Measurements from ENCODE around the gene TCF4. TPM values are rescaled to one million over a fixed set of nuclear protein-coding genes. Genes with fewer than 3 reads are reported as not detected.

TCF4 gene
- total RNA-seq, 2 donors from 2014 or later, result 57.7 to 66.3 TPM

GRCh38 chr18:55289048-55289447 is 298.9 kb downstream of the TCF4 start:
- Histone ChIP-seq H3K36me3 (no peaks in the 10 kb centered on the region), H3K4me3 (no peak overlapping the region), H3K9me3 (no peaks in the 10 kb centered on the region), H3K27me3 (no peaks in the 10 kb centered on the region), H3K4me1 (peaks cover 0 to 54% of the 10 kb centered on the region in 2 donors), H3K27ac (no peak overlapping the region)
- DNase-seq (ENCODE audit: low spot score), result no peak
- no peak for TF ChIP-seq CTCF (IDR thresholded peaks at IDR 0.05)

GRCh38 chr18:55287935-55288868 is 299.8 kb downstream of the TCF4 start:
- Histone ChIP-seq H3K27me3 (no peaks in the 10 kb centered on the region), H3K4me1 (peaks cover 0 to 59% of the 10 kb centered on the region in 2 donors), H3K9me3 (no peaks in the 10 kb centered on the region), H3K27ac (peak overlapping the region; percentile 9 to 28), H3K36me3 (no peaks in the 10 kb centered on the region), H3K4me3 (no peak overlapping the region)
- TF ChIP-seq CTCF (IDR thresholded peaks at IDR 0.05), result no peak
- no peak for DNase-seq (ENCODE audit: low spot score)

- no peaks in the 10 kb centered on the region for H3K9me3 ChIP-seq
- H3K27ac ChIP-seq, result peak overlapping the region; percentile 9 to 28
- H3K27me3 ChIP-seq, result no peaks in the 10 kb centered on the region
- peaks cover 0 to 54% of the 10 kb centered on the region in 2 donors for H3K4me1 ChIP-seq
- DNase-seq (ENCODE audit: low spot score), result no peak
- no peak for TF ChIP-seq CTCF (IDR thresholded peaks at IDR 0.05)
- H3K36me3 ChIP-seq, result no peaks in the 10 kb centered on the region
- H3K4me3 ChIP-seq, result no peak overlapping the region
Measured at GRCh38 chr18:55287149-55287806, 300.7 kb downstream of the TCF4 start.

- peaks cover 0 to 48% of the 10 kb centered on the region in 2 donors for H3K4me1 ChIP-seq
Measured at GRCh38 chr18:55286257-55286825, 301.7 kb downstream of the TCF4 start.

GRCh38 chr18:55284614-55285013 is 303.4 kb downstream of the TCF4 start:
- H3K27me3 ChIP-seq, result no peaks in the 10 kb centered on the region
- no peaks in the 10 kb centered on the region for H3K9me3 ChIP-seq
- H3K4me3 ChIP-seq, result no peak overlapping the region
- no peak for DNase-seq (ENCODE audit: low spot score)
- H3K27ac ChIP-seq, result no peak overlapping the region
- no peak for TF ChIP-seq CTCF (IDR thresholded peaks at IDR 0.05)
- no peaks in the 10 kb centered on the region for H3K36me3 ChIP-seq
- H3K4me1 ChIP-seq, result peaks cover 0 to 43% of the 10 kb centered on the region in 2 donors

More at GRCh38 chr18:55286257-55286825, 301.7 kb downstream of the TCF4 start:
- no peaks in the 10 kb centered on the region for H3K36me3 ChIP-seq
- peak overlapping the region in 1 of 2 donors; percentile 20 for H3K27ac ChIP-seq
- H3K4me3 ChIP-seq, result no peak overlapping the region
- no peak for DNase-seq (ENCODE audit: low spot score)
- H3K9me3 ChIP-seq, result no peaks in the 10 kb centered on the region
- no peak for TF ChIP-seq CTCF (IDR thresholded peaks at IDR 0.05)
- no peaks in the 10 kb centered on the region for H3K27me3 ChIP-seq

All from right atrium auricular region (tissue), 2 donors.